Hepatocyte (in vitro differentiated cells): Measurements from ENCODE around the gene NBPF1. TPM values are rescaled to one million over a fixed set of nuclear protein-coding genes. Genes with fewer than 3 reads are reported as not detected.
"Not testable (repeated sequence)": the region's sequence is repeated elsewhere in the genome, so short reads cannot be mapped to it uniquely, and the experiment has no call there.

Experiments used
- DNase-seq: peaks from one replicate; pipeline ENCODE4 v3.0.0-alpha.2; 2016; ENCODE audit warnings: low spot score
- H2AFZ ChIP-seq: fragments of 200-600 bp; sonication (generic); 2 replicates; pipeline ENCODE4 v1.6.0; 2016; ENCODE audit warnings: antibody characterized with exemption, mild to moderate bottlenecking
- H3K27ac ChIP-seq: fragments of 200-600 bp; sonication (generic); 2 replicates; pipeline ENCODE4 v1.5.1; 2016; ENCODE audit warnings: mild to moderate bottlenecking
- H3K27me3 ChIP-seq: fragments of 200-600 bp; sonication (generic); 2 replicates; pipeline ENCODE4 v1.6.1; 2016
- H3K36me3 ChIP-seq: fragments of 200-600 bp; sonication (generic); replicated peaks from 2 replicates; pipeline ENCODE4 v1.5.1; 2016; ENCODE audit warnings: low read depth; ENCODE audit not compliant: insufficient read depth
- H3K4me1 ChIP-seq: fragments of 200-600 bp; sonication (generic); 2 replicates; pipeline ENCODE4 v1.5.1; 2016; ENCODE audit warnings: mild to moderate bottlenecking, moderate library complexity; ENCODE audit not compliant: insufficient read depth
- H3K4me2 ChIP-seq: fragments of 200-600 bp; sonication (generic); 2 replicates; pipeline ENCODE4 v1.6.0; 2016
- H3K4me3 ChIP-seq: fragments of 200-600 bp; sonication (generic); 2 replicates; pipeline ENCODE4 v1.5.1; 2016; ENCODE audit warnings: mild to moderate bottlenecking
- H3K79me2 ChIP-seq: fragments of 200-600 bp; sonication (generic); 2 replicates; pipeline ENCODE4 v1.6.0; 2017; ENCODE audit warnings: mild to moderate bottlenecking
- H3K9me2 ChIP-seq: fragments of 200-600 bp; sonication (generic); replicated peaks from 2 replicates; pipeline ENCODE4 v1.6.0; 2017; ENCODE audit warnings: mild to moderate bottlenecking; ENCODE audit not compliant: insufficient read depth
- H3K9me3 ChIP-seq: fragments of 200-600 bp; sonication (generic); 2 replicates; pipeline ENCODE4 v1.5.1; 2016; ENCODE audit warnings: low read depth, mild to moderate bottlenecking
- H4K20me1 ChIP-seq: fragments of 200-600 bp; sonication (generic); 2 replicates; pipeline ENCODE4 v1.6.0; 2016; ENCODE audit warnings: mild to moderate bottlenecking; ENCODE audit not compliant: insufficient read depth, poor library complexity, severe bottlenecking
- EZH2 ChIP-seq: fragments of 200-600 bp; sonication (generic); IDR thresholded peaks from 2 replicates; pipeline ENCODE4 v1.6.1; 2016; ENCODE audit warnings: antibody characterized with exemption, mild to moderate bottlenecking, borderline replicate concordance
- EZH2phosphoT487 ChIP-seq: fragments of 200-600 bp; sonication (generic); IDR thresholded peaks from one replicate; pipeline ENCODE4 v1.6.1; 2018; ENCODE audit warnings: antibody characterized with exemption, mild to moderate bottlenecking, low read depth, moderate library complexity; ENCODE audit not compliant: unreplicated experiment, severe bottlenecking
- WGBS: methylation state at CpG from one replicate; pipeline ENCODE4 v1.1.6; 2016; ENCODE audit warnings: low lambda C conversion rate; ENCODE audit errors: missing lambda C conversion rate; 5-methylcytosine and 5-hydroxymethylcytosine counted together
- polyA plus RNA-seq: library from polyadenylated mRNA; unstranded; fragments of >200 nt; fragmentation: Nextera tagmentation; extraction: Ambion mirVana; gene quantifications from 2 replicates; pipeline ENCODE4 v1.2.1, GENCODE V29; 2016
- total RNA-seq: library from RNA; depleted of rRNA; stranded (reverse); fragments of >200 nt; gene quantifications from 2 replicates; pipeline ENCODE4 v1.2.3, GENCODE V29; 2014
- TF ChIP-seq, protein P1 (sequence below): fragments of 200-600 bp; sonication (generic); IDR thresholded peaks from 2 replicates; pipeline ENCODE4 v1.5.1; 2016; ENCODE audit warnings: antibody characterized with exemption, mild to moderate bottlenecking; ENCODE audit not compliant: poor library complexity

Gene NBPF1
- total and polyA plus RNA-seq, 2 experiments from 2014 or later: 31.7 to 57.1 TPM

DNA sequence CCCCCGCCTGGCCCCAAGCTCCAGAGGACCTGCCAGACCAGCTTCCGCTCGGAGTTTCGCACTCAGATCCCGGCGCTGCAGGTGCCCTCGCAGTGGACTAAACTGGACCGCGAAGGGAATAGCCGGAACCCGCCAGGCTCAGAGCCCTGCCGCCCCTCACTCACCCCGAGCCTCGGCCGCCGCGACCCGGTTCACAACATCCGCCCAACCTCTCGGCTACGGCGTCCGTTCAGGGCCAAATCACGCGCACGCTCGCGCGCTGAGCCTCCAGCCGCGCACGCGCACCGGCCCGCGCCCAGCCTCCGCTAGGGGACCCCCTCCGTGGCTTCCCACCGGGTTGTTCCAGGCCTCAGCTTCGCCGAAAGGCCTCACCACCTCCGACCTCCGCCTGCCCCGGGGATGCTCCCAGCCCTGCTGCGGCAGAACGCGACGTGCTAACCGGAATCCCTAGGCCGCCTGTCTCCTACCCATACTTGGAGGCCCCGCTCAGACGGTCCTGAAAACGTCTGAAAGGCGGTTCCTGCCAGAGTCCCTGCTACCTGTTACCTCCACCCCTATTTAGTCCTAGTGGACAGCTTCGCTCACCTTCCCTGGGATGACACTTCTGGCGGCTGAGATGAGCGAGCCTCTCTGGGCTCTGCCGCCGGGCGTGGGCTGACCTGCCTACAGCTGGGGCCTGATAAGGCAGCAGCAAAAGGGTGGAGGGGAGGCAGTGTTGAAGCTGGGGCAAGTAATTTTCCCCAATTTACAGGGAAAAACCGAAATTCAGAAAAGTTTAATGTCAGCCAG, 31.3 kb upstream of the NBPF1 start:
- not testable (repeated sequence) for H3K9me2 ChIP-seq, H3K9me3 ChIP-seq, H4K20me1 ChIP-seq, H3K36me3 ChIP-seq, H3K27me3 ChIP-seq
- H3K4me3 ChIP-seq: peak overlapping the region; percentile 89
- H3K27ac ChIP-seq: peak overlapping the region; percentile 81
- WGBS: 9% methylated on average over 61 of the region's 61 CpGs
- peaks cover 23% of the 10 kb centered on the region for H3K4me1 ChIP-seq
- H3K4me2 ChIP-seq: peak overlapping the region; percentile 80
- TF ChIP-seq, protein P1, sequence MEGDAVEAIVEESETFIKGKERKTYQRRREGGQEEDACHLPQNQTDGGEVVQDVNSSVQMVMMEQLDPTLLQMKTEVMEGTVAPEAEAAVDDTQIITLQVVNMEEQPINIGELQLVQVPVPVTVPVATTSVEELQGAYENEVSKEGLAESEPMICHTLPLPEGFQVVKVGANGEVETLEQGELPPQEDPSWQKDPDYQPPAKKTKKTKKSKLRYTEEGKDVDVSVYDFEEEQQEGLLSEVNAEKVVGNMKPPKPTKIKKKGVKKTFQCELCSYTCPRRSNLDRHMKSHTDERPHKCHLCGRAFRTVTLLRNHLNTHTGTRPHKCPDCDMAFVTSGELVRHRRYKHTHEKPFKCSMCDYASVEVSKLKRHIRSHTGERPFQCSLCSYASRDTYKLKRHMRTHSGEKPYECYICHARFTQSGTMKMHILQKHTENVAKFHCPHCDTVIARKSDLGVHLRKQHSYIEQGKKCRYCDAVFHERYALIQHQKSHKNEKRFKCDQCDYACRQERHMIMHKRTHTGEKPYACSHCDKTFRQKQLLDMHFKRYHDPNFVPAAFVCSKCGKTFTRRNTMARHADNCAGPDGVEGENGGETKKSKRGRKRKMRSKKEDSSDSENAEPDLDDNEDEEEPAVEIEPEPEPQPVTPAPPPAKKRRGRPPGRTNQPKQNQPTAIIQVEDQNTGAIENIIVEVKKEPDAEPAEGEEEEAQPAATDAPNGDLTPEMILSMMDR: peak; percentile 58
- peak; percentile 100 for DNase-seq
- peak overlapping the region; percentile 78 for H2AFZ ChIP-seq
- H3K79me2 ChIP-seq: peaks cover 45% of the 10 kb centered on the region

DNA sequence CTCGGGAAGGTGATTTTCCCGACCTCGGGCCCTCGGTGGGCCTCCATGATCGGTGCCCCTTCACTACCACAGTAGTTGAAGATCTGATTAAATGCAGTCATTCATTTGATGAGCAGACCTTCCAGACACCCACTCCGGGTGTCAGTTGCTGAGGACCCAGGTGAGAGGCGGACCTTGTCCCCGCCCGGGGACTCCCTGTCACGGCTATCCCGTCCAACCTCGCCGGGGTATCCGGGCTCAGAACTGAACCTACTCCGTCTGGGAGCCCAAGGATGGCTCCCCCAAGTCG, 30.8 kb upstream of the NBPF1 start:
- DNase-seq: no peak
- Histone ChIP-seq H3K79me2 (peaks cover 50% of the 10 kb centered on the region), H3K27me3 (no peaks in the 10 kb centered on the region), H3K9me2 (no peaks in the 10 kb centered on the region), H3K27ac (peak overlapping the region; percentile 81), H3K4me1 (peaks cover 23% of the 10 kb centered on the region), H3K9me3 (no peaks in the 10 kb centered on the region), H2AFZ (peak overlapping the region; percentile 78), H3K36me3 (no peaks in the 10 kb centered on the region), H4K20me1 (no peaks in the 10 kb centered on the region), H3K4me2 (peak overlapping the region; percentile 80), H3K4me3 (peak overlapping the region; percentile 89)
- 1% methylated on average over 16 of the region's 16 CpGs for WGBS
- TF ChIP-seq EZH2: no peak
- TF ChIP-seq, protein P1: no peak
- no peak for TF ChIP-seq EZH2phosphoT487

DNA sequence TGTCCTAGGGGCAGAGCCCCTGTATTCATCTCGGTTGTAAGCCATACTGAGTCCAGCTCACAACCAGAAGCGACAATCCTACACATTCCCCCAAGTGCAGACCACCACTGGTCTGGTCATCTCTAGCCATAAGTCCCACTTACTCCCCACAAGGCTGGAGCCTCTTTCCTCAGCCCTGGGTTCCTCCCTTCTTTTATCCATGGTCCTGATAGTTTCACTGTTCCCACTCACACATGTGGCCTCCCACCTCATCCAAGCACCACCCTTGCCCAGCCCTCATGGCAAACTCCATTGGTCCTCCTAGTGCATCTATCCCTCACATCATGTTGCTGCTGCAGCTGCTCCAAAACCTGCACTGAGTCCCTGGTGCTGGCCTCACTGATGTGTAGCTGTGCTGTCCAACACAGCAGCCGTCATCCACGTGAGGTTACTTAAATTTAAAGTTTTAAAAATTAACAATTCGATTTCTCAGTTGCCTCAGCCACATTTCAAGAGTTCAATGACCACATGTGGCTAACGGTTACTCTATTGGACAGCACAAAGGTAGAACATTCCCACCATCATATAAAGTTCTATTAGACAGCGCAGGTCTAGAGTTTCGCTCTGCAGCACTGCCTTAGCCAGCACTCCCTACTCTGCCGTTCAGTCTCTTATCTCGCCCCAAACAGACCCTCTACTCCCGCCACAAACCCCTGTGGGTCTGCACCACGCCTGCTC, 30.3 kb upstream of the NBPF1 start:
- not testable (repeated sequence) for H3K9me3 ChIP-seq, H3K36me3 ChIP-seq, H3K9me2 ChIP-seq, H4K20me1 ChIP-seq, H3K27me3 ChIP-seq, DNase-seq
- Histone ChIP-seq H3K4me2 (peak overlapping the region; percentile 80), H3K79me2 (peaks cover 55% of the 10 kb centered on the region), H2AFZ (peak overlapping the region; percentile 78), H3K27ac (peak overlapping the region; percentile 81), H3K4me3 (peak overlapping the region; percentile 89), H3K4me1 (peaks cover 23% of the 10 kb centered on the region)
- 40% methylated on average over 12 of the region's 12 CpGs for WGBS

DNA sequence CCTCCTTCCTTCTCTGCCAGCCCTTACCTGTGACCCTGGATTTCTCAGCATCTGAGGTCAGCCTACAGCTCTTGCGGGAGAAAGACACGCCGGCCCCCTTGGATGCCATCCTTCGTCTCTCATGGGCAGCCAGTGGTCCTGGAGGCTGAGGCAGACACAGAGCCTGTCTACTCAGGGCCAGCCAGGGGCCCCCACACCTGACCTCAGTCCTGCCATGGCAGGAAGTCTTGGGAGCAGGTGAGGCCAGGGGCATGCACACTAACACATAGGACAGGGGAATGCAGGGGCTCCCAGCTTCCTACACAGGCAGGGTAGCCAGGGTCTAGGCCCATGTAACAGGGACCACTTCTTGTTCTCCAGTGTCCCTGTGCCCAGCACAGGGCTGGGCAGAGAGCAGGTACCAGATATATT, 29.6 kb upstream of the NBPF1 start:
- peaks cover 59% of the 10 kb centered on the region for H3K79me2 ChIP-seq
- not testable (repeated sequence) for H3K27ac ChIP-seq, H3K4me3 ChIP-seq

DNA sequence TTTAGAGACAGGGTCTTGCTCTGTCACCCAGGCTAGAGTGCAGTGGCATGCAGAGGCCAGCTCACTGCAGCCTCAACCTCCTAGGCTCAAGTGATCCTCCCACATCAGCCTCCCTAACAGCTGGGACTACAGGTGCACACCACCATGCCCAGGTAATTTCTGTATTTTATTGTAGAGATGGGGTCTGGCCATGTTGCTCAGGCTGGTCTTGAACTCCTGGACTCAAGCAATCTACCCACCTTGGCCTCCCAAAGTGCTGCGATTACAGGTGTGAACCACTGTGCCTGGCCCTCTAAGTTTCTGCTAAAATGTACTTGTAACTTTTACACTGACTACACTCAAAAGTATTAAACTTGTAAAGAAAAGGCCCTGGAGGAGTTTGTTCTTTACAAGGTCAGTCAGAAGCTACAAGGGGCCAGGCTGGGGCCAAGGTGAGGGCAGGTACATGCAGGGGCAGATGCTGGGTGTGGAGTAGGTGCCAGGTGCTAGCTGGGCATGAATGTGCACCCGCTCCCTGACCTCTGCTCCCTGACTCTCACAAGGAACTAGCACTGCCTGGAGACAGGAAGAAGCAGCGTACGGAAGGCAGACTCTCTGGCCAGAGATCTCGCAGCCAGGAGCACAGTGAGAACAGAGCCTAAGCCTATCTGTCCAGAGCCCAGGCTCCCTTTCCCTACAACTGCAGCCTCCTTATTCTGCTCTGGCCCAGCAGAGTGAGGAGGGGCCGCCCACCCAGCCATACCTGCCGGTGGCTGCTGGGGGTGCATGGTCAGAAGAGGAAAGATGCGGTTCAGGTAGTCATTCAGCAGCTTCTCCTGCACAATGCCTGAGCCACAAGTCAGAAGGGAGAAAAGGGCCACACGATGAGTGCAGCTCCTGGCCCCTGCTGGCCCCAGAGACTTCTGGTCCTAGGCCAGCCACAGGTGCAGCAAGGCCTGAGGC, 28.9 kb upstream of the NBPF1 start:
- not testable (repeated sequence) for H3K36me3 ChIP-seq, H3K4me3 ChIP-seq, H4K20me1 ChIP-seq, H3K27ac ChIP-seq, H3K9me2 ChIP-seq, H3K27me3 ChIP-seq, H3K9me3 ChIP-seq, DNase-seq, H2AFZ ChIP-seq
- H3K4me2 ChIP-seq: peak overlapping the region; percentile 80
- 80% methylated on average over 8 of the region's 9 CpGs for WGBS
- peaks cover 62% of the 10 kb centered on the region for H3K79me2 ChIP-seq
- peaks cover 23% of the 10 kb centered on the region for H3K4me1 ChIP-seq

More for the DNA sequence above, 29.6 kb upstream of the NBPF1 start:
- H3K4me1 ChIP-seq: peaks cover 23% of the 10 kb centered on the region
- not testable (repeated sequence) for H3K9me2 ChIP-seq, H2AFZ ChIP-seq, H3K27me3 ChIP-seq, H3K9me3 ChIP-seq, DNase-seq, H3K36me3 ChIP-seq, H4K20me1 ChIP-seq
- H3K4me2 ChIP-seq: peak overlapping the region; percentile 80
- 98% methylated on average over 4 of the region's 4 CpGs for WGBS

DNA sequence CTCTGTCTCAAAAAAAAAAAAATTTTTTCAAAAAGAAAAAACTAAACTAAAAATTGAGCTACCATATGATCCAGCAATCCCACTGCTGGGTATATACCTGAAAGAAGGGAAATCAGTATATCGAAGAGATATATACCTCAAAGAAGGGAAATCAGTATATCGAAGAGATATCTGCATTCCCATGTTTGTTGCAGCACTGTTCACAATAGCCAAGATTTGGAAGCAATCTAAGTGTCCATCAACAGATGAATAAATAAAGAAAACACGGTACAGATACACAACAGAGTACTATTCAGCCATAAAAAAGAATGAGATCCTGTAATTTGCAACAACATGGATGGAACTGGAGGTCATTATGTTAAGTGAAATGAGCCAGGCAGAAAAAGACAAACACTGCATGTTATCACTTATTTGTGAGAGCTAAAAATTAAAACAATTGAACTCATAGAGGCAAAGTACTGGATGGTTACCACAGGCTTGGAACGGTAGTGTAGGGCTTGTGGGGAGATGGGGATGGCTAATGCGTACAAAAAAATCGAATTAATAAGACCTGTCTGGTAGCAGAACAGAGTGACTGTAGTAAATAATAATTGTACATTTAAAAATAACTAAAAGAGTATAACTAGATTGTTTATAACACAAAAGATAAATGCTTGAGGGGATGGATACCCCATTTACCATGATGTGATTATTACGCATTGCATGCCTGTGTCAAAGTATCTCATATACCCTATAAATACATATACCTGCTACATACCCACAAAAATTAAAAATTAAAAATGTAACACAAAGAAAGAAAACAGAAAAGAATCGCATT, 28.0 kb upstream of the NBPF1 start:
- peaks cover 23% of the 10 kb centered on the region for H3K4me1 ChIP-seq

More for the DNA sequence above, 28.0 kb upstream of the NBPF1 start:
- not testable (repeated sequence) for H3K4me2 ChIP-seq, H4K20me1 ChIP-seq, H3K9me2 ChIP-seq, H3K4me3 ChIP-seq, H3K27ac ChIP-seq, H3K9me3 ChIP-seq, DNase-seq, H3K36me3 ChIP-seq, H2AFZ ChIP-seq, H3K27me3 ChIP-seq
- peaks cover 71% of the 10 kb centered on the region for H3K79me2 ChIP-seq
- 96% methylated on average over 8 of the region's 8 CpGs for WGBS
